Common myeloid progenitor, CD34-positive (primary cell): ENCODE results near the gene MEPE.

Experiments used
- CTCF ChIA-PET: fragments of 350-600 bp; sonication (Branson Sonifier 250); formaldehyde crosslinking; loops from one replicate; lab custom pipeline; 2021; ENCODE audit warnings: antibody characterized with exemption; lab: Charles Lee
- POLR2A ChIA-PET: fragments of 350-600 bp; sonication (Branson Sonifier 250); formaldehyde crosslinking; loops from one replicate; lab custom pipeline; 2021; ENCODE audit warnings: antibody characterized with exemption; lab: Charles Lee
- DNase-seq, 3 donors: peaks; one replicate each; pipeline versions ENCODE4 v3.0.0 to v3.0.0-alpha.2; 2013
- H3K27ac ChIP-seq, 2 experiments: 1 replicate in 1 of 2; 2 replicates in 1 of 2; pipeline ENCODE4 v1.7.0; 2013; ENCODE audit warnings: inconsistent platforms in 2 of 2, low read length in 2 of 2, mild to moderate bottlenecking in 2 of 2, low read depth in 1 of 2, moderate library complexity in 1 of 2; ENCODE audit not compliant: severe bottlenecking in 2 of 2, insufficient read depth in 1 of 2, poor library complexity in 1 of 2
- H3K27me3 ChIP-seq, 5 experiments: replicated peaks in 2 of 5; 1 replicate in 3 of 5; 2 replicates in 2 of 5; pipeline versions ENCODE4 v1.6.1 to v1.7.0; 2013; ENCODE audit warnings: low read length in 4 of 5, mild to moderate bottlenecking in 2 of 5, moderate library complexity in 2 of 5, inconsistent platforms in 1 of 5; ENCODE audit not compliant: insufficient read depth in 5 of 5, control insufficient read depth in 4 of 5
- H3K36me3 ChIP-seq, 4 experiments: 1 replicate in 2 of 4; 2 replicates in 2 of 4; pipeline versions ENCODE4 v1.6.1 to v1.7.0; 2013; ENCODE audit warnings: low read length in 3 of 4, control low read depth in 1 of 4, mild to moderate bottlenecking in 1 of 4; ENCODE audit not compliant: control insufficient read depth in 4 of 4, insufficient read depth in 4 of 4
- H3K4me1 ChIP-seq, 4 experiments: 1 replicate in 3 of 4; 2 replicates in 1 of 4; pipeline versions ENCODE4 v1.6.1 to v1.7.1; 2013; ENCODE audit warnings: low read length in 3 of 4, mild to moderate bottlenecking in 3 of 4, control low read depth in 1 of 4, inconsistent platforms in 1 of 4, moderate library complexity in 1 of 4; ENCODE audit not compliant: control insufficient read depth in 4 of 4, insufficient read depth in 4 of 4; ENCODE audit errors: control extremely low read depth in 1 of 4
- H3K4me3 ChIP-seq, 7 experiments: 1 replicate in 4 of 7; 2 replicates in 3 of 7; pipeline versions ENCODE4 v1.5.1 to v1.7.0; 2013; ENCODE audit warnings: mild to moderate bottlenecking in 7 of 7, low read length in 6 of 7, moderate library complexity in 6 of 7, inconsistent platforms in 2 of 7, low read depth in 2 of 7, control low read depth in 1 of 7; ENCODE audit not compliant: insufficient read depth in 4 of 7, control insufficient read depth in 1 of 7; ENCODE audit errors: extremely low read depth in 1 of 7
- H3K9me3 ChIP-seq, 5 experiments: 1 replicate in 4 of 5; 2 replicates in 1 of 5; pipeline versions ENCODE4 v1.6.1 to v1.7.1; 2013; ENCODE audit warnings: low read length in 4 of 5, mild to moderate bottlenecking in 2 of 5, inconsistent platforms in 1 of 5, low read depth in 1 of 5, moderate library complexity in 1 of 5; ENCODE audit not compliant: control insufficient read depth in 4 of 5, insufficient read depth in 2 of 5; ENCODE audit errors: control extremely low read depth in 1 of 5
- WGBS: methylation state at CpG from one replicate; pipeline ENCODE4 v1.1.5; 2013; ENCODE audit not compliant: insufficient coverage; 5-methylcytosine and 5-hydroxymethylcytosine counted together

MEPE gene

DNA sequence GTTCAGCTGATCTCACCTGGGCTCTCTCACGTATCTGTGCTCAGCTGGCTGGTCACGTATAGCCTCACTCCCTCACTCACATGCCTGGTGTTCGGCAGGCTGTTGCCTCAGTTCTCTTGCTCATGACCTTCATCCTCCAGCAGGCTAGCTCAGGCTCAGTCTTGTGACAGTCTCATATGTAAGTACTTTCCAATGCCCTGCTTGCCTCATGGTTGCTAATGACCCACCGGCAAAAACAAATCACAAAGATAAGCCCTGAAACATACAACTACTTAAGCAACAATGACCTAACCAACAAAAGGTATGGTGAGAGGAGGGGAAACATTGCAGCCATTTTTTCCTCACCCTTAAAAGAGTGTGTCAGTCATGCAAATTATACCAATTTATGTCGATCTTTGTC lies 25.0 kb downstream of the MEPE start:
- ChIA-PET CTCF (interaction anchor here (0.6 to 1.9 kb wide), 6 partner anchors 109 to 122 kb away, joined by 3 to 7 read pairs (median 4); no protein-coding TSS in a partner anchor), POLR2A (no interaction called here)
- 100% methylated on average over 2 of the region's 5 CpGs for WGBS
- H3K36me3 ChIP-seq = no peaks in the 10 kb centered on the region
- no peaks in the 10 kb centered on the region for H3K9me3 ChIP-seq
- H3K4me3 ChIP-seq = no peak overlapping the region
- DNase-seq = no peak
- H3K4me1 ChIP-seq = peaks cover 0 to 13% (median 10%) of the 10 kb centered on the region in 4 experiments
- no peak overlapping the region for H3K27ac ChIP-seq
- H3K27me3 ChIP-seq = no peaks in the 10 kb centered on the region

DNA sequence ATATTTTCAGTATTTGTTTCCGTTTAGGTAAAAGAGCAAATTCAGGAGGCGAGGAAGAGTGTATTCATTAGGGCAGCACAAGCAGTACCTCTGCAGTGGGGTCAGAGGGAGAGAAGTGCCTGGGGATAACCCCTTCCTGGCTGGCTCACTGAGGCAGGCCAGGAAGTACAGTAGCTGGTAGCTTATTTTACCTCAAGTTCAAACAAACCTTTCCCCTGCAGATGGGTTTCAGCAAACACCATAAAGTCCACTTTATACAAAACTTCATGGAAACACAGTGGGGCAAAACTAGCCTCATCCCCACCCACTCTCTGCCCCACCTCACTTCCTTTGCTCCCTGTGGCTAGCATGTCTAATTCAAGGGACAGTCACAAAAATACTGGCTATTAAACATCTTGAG lies 29.5 kb downstream of the MEPE start:
- CTCF ChIA-PET = interaction anchor here (1.1 to 3.2 kb wide), 3 partner anchors 8 to 13 kb away, joined by 3 to 10 read pairs (median 3); no protein-coding TSS in a partner anchor
- Histone ChIP-seq H3K4me3 (no peak overlapping the region), H3K27me3 (no peaks in the 10 kb centered on the region), H3K4me1 (peaks cover 4 to 14% (median 9%) of the 10 kb centered on the region in 4 experiments), H3K36me3 (no peaks in the 10 kb centered on the region), H3K9me3 (no peaks in the 10 kb centered on the region), H3K27ac (no peak overlapping the region)
- no peak for DNase-seq
- WGBS = 100% methylated on average over 1 of the region's 2 CpGs
- POLR2A ChIA-PET = no interaction called here

DNA sequence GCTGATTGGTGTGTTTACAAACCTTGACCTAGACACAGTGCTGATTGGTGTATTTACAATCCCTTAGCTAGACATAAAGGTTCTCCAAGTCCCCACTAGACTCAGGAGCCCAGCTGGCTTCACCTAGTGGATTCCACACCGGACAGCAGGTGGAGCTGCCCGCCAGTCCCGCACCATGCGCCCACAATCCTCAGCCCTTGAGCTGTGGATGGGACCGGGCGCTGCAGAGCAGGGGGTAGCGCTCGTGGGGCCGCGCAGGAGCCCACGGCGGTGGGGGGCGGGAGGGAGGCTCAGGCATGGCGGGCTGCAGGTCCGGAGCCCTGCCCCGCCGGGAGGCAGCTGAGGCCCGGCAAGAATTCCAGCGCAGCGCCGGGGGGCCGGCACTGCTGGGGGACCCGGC lies 30.7 kb downstream of the MEPE start:
- Histone ChIP-seq H3K27ac (no peak overlapping the region), H3K4me3 (no peak overlapping the region), H3K9me3 (no peaks in the 10 kb centered on the region), H3K27me3 (no peaks in the 10 kb centered on the region), H3K36me3 (no peaks in the 10 kb centered on the region), H3K4me1 (peaks cover 4 to 14% (median 9%) of the 10 kb centered on the region in 4 experiments)
- CTCF ChIA-PET = interaction anchor here (1.4 to 3.2 kb wide), 3 partner anchors 9 to 15 kb away, joined by 3 to 10 read pairs (median 7); no protein-coding TSS in a partner anchor
- POLR2A ChIA-PET = no interaction called here
- 78% methylated on average over 10 of the region's 23 CpGs for WGBS
- DNase-seq = no peak

DNA sequence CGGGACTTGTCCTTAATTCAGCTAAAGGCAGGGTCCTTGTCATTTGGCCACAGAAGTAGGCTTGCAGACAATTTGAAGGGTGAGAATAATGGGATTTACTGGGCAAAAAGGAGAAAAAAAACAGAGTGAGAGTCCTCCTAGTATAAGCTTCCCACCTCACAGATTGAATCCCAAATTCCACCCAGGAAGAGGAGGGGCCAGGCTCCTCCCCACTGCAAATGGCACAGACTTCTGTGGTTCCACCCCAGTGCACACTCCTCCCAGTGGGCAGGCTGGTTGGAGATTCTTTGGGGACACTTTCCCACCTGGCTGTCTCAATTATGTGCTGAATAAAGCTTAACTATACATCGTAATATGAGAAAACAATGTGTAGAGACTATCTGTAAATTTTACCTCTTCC lies 31.6 kb downstream of the MEPE start:
- DNase-seq = no peak
- no peaks in the 10 kb centered on the region for H3K36me3 ChIP-seq
- ChIA-PET CTCF (interaction anchor here (1.0 to 3.2 kb wide), 4 partner anchors 11 to 121 kb away, joined by 3 to 10 read pairs (median 5); no protein-coding TSS in a partner anchor), POLR2A (no interaction called here)
- peaks cover 4 to 14% (median 10%) of the 10 kb centered on the region in 4 experiments for H3K4me1 ChIP-seq
- H3K9me3 ChIP-seq = no peaks in the 10 kb centered on the region
- no peak overlapping the region for H3K4me3 ChIP-seq
- H3K27ac ChIP-seq = no peak overlapping the region
- no peaks in the 10 kb centered on the region for H3K27me3 ChIP-seq
- WGBS = no CpG with 5 or more reads among the region's 2 CpGs

DNA sequence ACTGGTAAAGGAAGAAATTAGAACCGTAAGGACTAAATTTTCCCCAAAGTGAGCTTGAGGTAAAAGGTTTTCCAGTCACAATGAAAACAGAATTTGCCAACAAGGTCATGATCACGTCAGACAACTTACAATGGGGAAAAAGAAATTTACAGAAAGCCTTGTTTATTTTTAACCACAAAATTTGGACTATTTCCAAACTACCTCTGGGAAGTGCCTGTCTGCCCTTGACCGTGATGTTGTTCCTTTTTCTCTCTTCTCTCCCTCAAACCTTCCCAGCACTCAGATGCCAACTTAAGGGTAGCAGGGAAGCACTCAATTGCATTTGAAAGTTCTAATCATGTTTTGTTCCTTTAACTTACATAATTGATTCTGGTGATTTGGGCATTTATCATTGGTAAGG lies 32.5 kb downstream of the MEPE start:
- H3K4me1 ChIP-seq = peaks cover 4 to 16% (median 11%) of the 10 kb centered on the region in 4 experiments
- no peak overlapping the region for H3K4me3 ChIP-seq
- no peaks in the 10 kb centered on the region for H3K36me3 ChIP-seq
- WGBS = 29% methylated on average over 3 of the region's 3 CpGs
- DNase-seq = no peak
- ChIA-PET CTCF (interaction anchor here (0.6 to 3.2 kb wide), 3 partner anchors 16 to 121 kb away, joined by 3 to 10 read pairs (median 3); no protein-coding TSS in a partner anchor), POLR2A (no interaction called here)
- H3K27ac ChIP-seq = no peak overlapping the region
- no peaks in the 10 kb centered on the region for H3K27me3 ChIP-seq
- no peaks in the 10 kb centered on the region for H3K9me3 ChIP-seq

DNA sequence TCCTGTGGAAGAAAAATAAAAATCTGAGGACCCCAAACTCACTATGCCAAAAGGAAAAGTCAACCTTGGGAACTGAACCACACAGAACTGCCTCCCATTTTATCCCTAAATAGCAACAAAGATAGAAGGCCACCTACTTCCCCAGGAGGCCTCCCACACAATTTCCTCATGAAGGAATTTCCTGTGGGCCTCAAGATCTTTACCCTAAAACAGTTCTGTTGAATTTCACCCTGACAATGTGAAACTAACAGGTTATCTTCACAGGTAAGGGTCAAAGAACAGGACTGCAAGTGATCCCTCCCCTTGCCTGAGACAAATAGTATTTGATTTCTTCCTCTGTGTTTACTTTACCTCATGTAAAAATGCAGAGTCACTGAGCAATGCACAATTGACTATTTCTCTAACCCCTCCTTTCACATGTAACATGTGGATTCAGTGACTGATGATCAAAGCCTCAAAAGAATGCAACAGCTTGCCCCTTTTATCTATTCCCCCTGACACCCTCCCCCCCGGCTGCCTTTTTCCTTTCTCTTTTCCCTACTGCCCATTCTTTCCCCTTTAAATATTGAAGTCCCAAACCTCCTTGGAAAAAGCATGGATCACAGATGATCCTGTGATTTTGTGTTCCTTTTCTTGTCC lies 33.3 kb downstream of the MEPE start:
- no peak overlapping the region for H3K27ac ChIP-seq
- peak in 2 of 3 donors; percentile 37 to 52 for DNase-seq
- WGBS = 91% methylated on average over 1 of the region's 1 CpG
- POLR2A ChIA-PET = no interaction called here
- peaks cover 7 to 22% (median 14%) of the 10 kb centered on the region in 4 experiments for H3K4me1 ChIP-seq
- H3K9me3 ChIP-seq = no peaks in the 10 kb centered on the region
- no peaks in the 10 kb centered on the region for H3K36me3 ChIP-seq
- H3K4me3 ChIP-seq = no peak overlapping the region
- no peaks in the 10 kb centered on the region for H3K27me3 ChIP-seq
- CTCF ChIA-PET = interaction anchor here (1.2 kb wide), 1 partner anchor 108 kb away, joined by 4 read pairs; no protein-coding TSS in a partner anchor

DNA sequence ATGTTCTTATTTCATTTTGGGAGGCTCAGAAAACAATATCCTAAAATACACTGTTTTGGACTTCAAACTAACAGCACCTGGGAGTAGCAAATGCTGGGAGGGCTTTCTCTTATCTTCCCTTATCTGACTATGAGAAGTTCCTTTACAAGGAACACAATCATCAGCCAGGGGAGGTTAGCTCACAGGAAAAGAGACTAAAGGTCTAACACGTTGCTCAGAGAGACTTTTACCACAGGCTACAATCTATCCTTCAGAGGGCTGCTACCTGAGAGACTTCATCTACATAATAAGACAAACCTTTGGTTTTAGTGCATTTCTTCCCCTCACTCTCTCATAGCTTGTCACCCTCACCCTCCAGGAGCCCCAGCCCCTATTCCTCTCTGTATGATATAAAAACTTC lies 35.8 kb downstream of the MEPE start:
- WGBS = 0% methylated on average over 1 of the region's 1 CpG
- CTCF ChIA-PET = interaction anchor here (0.9 kb wide), 1 partner anchor 9 kb away, joined by 3 read pairs; no protein-coding TSS in a partner anchor

More for the DNA sequence above, 35.8 kb downstream of the MEPE start:
- POLR2A ChIA-PET = no interaction called here
- Histone ChIP-seq H3K27ac (no peak overlapping the region), H3K9me3 (no peaks in the 10 kb centered on the region), H3K4me3 (no peak overlapping the region), H3K27me3 (no peaks in the 10 kb centered on the region), H3K4me1 (peaks cover 7 to 33% (median 18%) of the 10 kb centered on the region in 4 experiments), H3K36me3 (no peaks in the 10 kb centered on the region)
- no peak for DNase-seq
